Fibroblast of lung (primary cell): ENCODE measurements around the gene NINJ2. TPM values are rescaled to one million over a fixed set of nuclear protein-coding genes. Genes with fewer than 3 reads are reported as not detected.
"Not testable (repeated sequence)": the region's sequence is repeated elsewhere in the genome, so short reads cannot be mapped to it uniquely, and the experiment has no call there.

Experiments used
- DNase-seq, 2 donors: peaks; one replicate each; pipeline versions ENCODE4 v3.0.0 to v3.0.0-alpha.2; 2010; ENCODE audit warnings: low read depth in 2 of 2
- H2AFZ ChIP-seq: 2 replicates; pipeline ENCODE4 v1.5.1; 2012; ENCODE audit warnings: low read length, control low read depth, inconsistent platforms
- H3K27ac ChIP-seq: 2 replicates; pipeline ENCODE4 v1.5.1; 2011; ENCODE audit warnings: low read length, control low read depth; ENCODE audit not compliant: insufficient read depth
- H3K27me3 ChIP-seq: 2 replicates; pipeline ENCODE4 v1.5.1; 2011; ENCODE audit warnings: mild to moderate bottlenecking, low read length; ENCODE audit not compliant: control insufficient read depth, insufficient read depth
- H3K36me3 ChIP-seq: 2 replicates; pipeline ENCODE4 v1.5.1; 2011; ENCODE audit warnings: low read length; ENCODE audit not compliant: control insufficient read depth, insufficient read depth
- H3K4me1 ChIP-seq: 2 replicates; pipeline ENCODE4 v1.5.1; 2011; ENCODE audit warnings: low read length; ENCODE audit not compliant: control insufficient read depth, insufficient read depth; ENCODE audit errors: extremely low read depth
- H3K4me2 ChIP-seq: 2 replicates; pipeline ENCODE4 v1.5.1; 2011; ENCODE audit warnings: low read length, control low read depth; ENCODE audit not compliant: insufficient read depth; ENCODE audit errors: extremely low read depth
- H3K4me3 ChIP-seq, 4 experiments: fragments of 200-600 bp in 1 of 4; sonication (generic) in 1 of 4; replicated peaks in 1 of 4; 2 replicates each; pipeline ENCODE4 v1.5.1; 2011 to 2016; ENCODE audit warnings: low read length in 4 of 4, low read depth in 3 of 4, mild to moderate bottlenecking in 3 of 4, control low read depth in 2 of 4, inconsistent platforms in 1 of 4, mixed read lengths in 1 of 4; ENCODE audit not compliant: insufficient read depth in 1 of 4; ENCODE audit errors: control extremely low read depth in 1 of 4
- H3K79me2 ChIP-seq: 2 replicates; pipeline ENCODE4 v1.5.1; 2012; ENCODE audit warnings: mild to moderate bottlenecking, low read length, inconsistent platforms; ENCODE audit not compliant: control insufficient read depth, insufficient read depth
- H3K9ac ChIP-seq: 2 replicates; pipeline ENCODE4 v1.5.1; 2011; ENCODE audit warnings: mild to moderate bottlenecking, low read length, control low read depth; ENCODE audit not compliant: insufficient read depth
- H3K9me3 ChIP-seq: 2 replicates; pipeline ENCODE4 v1.5.1; 2012; ENCODE audit warnings: low read depth, low read length; ENCODE audit not compliant: control insufficient read depth, insufficient read depth
- H4K20me1 ChIP-seq: 2 replicates; pipeline ENCODE4 v1.5.1; 2011; ENCODE audit warnings: low read length; ENCODE audit not compliant: control insufficient read depth, insufficient read depth; ENCODE audit errors: extremely low read depth
- EZH2 ChIP-seq: IDR thresholded peaks from 2 replicates; pipeline ENCODE4 v1.5.1; 2012; ENCODE audit warnings: low read length, control low read depth, mild to moderate bottlenecking; ENCODE audit errors: missing control alignments
- polyA minus RNA-seq: library from RNA; depleted of rRNA, polyadenylated mRNA; stranded (reverse); fragments of >200 nt; gene quantifications from 2 replicates; pipeline ENCODE4 v1.2.3, GENCODE V29; 2011; ENCODE audit warnings: low replicate concordance
- polyA plus RNA-seq, 2 donors: library from polyadenylated mRNA; depleted of rRNA in 1 of 2; stranded (reverse) in 1 of 2; unstranded in 1 of 2; fragments of >200 nt; gene quantifications; 2 replicates each; pipeline ENCODE4 v1.2.1, GENCODE V29; 2011 to 2012; ENCODE audit warnings: missing spikeins in 1 of 2
- total RNA-seq: library from RNA; depleted of rRNA; stranded (reverse); fragments of >200 nt; gene quantifications from 2 replicates; pipeline ENCODE4 v1.2.1, GENCODE V29; 2014
- TF ChIP-seq, protein P1 (sequence below), 2 donors: IDR thresholded peaks in 1 of 2; conservative IDR thresholded peaks in 1 of 2; 1 replicate in 1 of 2; 2 replicates in 1 of 2; pipeline ENCODE4 v1.5.1; 2011 to 2012; ENCODE audit warnings: low read length in 2 of 2, control low read depth in 1 of 2, inconsistent platforms in 1 of 2, low read depth in 1 of 2, mild to moderate bottlenecking in 1 of 2

Gene NINJ2, protein sequence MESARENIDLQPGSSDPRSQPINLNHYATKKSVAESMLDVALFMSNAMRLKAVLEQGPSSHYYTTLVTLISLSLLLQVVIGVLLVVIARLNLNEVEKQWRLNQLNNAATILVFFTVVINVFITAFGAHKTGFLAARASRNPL
- total RNA-seq (0.66 and 1.3 TPM in 2 replicates), polyA plus RNA-seq (0.35 and 1.8 TPM in 2 replicates), polyA minus RNA-seq (1.3 and 7.8 TPM in 2 replicates)
- polyA plus RNA-seq (2012): 0.45 and 1.7 TPM in 2 replicates

DNA sequence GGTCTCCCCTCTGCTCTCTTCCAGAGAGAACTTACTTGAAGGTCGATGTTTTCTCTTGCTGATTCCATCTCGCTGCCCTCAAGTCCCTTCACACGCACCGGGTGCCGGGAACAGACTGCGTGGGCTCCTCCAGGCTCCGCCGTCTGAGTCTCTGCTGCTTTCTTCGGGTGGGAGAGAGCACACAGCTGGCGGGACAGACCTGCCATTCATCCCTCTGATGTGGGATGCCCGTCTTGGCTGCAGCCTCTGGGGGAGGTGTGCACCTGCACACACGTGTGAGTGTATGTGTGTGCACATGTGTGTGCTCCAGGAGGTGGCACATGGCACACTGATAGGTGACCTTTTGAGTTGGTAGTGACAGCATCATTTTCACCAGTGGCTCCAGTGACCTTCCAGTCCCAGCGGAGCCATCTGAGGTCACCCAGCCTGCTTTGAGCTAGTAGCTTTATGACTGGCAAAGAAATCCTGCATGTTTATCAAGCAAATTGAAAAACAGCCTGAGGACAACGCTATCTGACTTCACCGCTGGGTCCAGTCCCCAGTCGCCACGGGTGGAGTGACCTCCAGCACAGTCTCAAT is at the start of gene NINJ2:
TSS of gene NINJ2 (minus strand) at position 153 of the 579 bp plus-strand sequence. CDS start at position 68, 85 bp downstream.
- H3K9me3 ChIP-seq: no peaks in the 10 kb centered on the region
- H3K4me1 ChIP-seq: no peaks in the 10 kb centered on the region
- peak within 1 kb of the TSS; percentile 11 for H3K4me2 ChIP-seq
- TF ChIP-seq EZH2: no peak
- TF ChIP-seq, protein P1, sequence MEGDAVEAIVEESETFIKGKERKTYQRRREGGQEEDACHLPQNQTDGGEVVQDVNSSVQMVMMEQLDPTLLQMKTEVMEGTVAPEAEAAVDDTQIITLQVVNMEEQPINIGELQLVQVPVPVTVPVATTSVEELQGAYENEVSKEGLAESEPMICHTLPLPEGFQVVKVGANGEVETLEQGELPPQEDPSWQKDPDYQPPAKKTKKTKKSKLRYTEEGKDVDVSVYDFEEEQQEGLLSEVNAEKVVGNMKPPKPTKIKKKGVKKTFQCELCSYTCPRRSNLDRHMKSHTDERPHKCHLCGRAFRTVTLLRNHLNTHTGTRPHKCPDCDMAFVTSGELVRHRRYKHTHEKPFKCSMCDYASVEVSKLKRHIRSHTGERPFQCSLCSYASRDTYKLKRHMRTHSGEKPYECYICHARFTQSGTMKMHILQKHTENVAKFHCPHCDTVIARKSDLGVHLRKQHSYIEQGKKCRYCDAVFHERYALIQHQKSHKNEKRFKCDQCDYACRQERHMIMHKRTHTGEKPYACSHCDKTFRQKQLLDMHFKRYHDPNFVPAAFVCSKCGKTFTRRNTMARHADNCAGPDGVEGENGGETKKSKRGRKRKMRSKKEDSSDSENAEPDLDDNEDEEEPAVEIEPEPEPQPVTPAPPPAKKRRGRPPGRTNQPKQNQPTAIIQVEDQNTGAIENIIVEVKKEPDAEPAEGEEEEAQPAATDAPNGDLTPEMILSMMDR (conservative IDR thresholded peaks at IDR 0.05 in 1 of 2, IDR thresholded peaks at IDR 0.05 in 1 of 2; ENCODE audit: low read depth in 1 of 2, low read length in 2 of 2): no peak
- peaks cover 16% of the 10 kb centered on the region for H3K27me3 ChIP-seq
- no peaks in the 10 kb centered on the region for H3K36me3 ChIP-seq
- no peaks in the 10 kb centered on the region for H4K20me1 ChIP-seq
- H3K9ac ChIP-seq: no peak within 1 kb of the TSS
- DNase-seq: no peak
- H3K27ac ChIP-seq: no peak within 1 kb of the TSS
- no peaks in the 10 kb centered on the region for H3K79me2 ChIP-seq
- peak within 1 kb of the TSS; percentile 14 for H2AFZ ChIP-seq
- H3K4me3 ChIP-seq: peak within 1 kb of the TSS in 2 of 4 experiments; percentile 7 to 29

DNA sequence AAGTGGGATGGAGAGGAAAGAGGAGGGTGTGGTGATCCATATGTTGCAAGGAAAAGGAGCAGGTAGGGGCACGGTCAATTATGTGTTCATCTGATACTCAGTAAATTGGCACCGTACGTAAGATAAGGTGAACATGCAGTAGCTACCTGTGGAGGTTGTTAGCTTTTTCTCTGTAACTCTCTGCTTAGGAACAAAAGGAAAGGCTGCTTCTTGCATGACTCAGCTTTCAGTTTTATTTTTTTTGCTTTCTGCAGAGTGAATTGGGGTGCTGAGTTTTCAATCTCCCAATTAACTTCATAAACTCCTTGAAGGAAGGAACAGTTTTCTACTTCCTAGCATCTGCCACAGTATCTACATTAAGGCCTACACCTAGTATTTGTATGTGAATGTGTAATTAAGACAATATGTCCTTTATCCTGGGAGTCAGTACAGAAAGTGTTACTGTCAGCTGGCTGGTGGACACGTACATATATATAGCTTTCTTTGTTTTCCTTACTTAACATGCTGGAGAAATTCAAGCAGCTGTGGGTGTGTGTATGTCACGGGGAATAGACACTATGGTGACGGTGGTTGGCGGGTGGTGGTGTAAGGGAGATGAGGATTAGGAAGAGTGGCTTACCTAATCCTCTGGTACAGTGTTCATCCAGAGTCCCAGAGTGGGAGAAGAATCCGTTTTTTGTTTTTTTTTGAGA is 49.1 kb upstream of the NINJ2 start:
- Histone ChIP-seq H3K9me3 (no peaks in the 10 kb centered on the region), H3K4me2 (no peak overlapping the region), H3K4me3 (no peak overlapping the region), H3K79me2 (no peaks in the 10 kb centered on the region), H4K20me1 (no peaks in the 10 kb centered on the region), H3K36me3 (no peaks in the 10 kb centered on the region), H2AFZ (no peak overlapping the region), H3K27ac (no peak overlapping the region), H3K9ac (no peak overlapping the region), H3K27me3 (no peaks in the 10 kb centered on the region), H3K4me1 (no peaks in the 10 kb centered on the region)
- DNase-seq: peak; percentile 15 to 40
- TF ChIP-seq EZH2: no peak
- TF ChIP-seq, protein P1 (conservative IDR thresholded peaks at IDR 0.05 in 1 of 2, IDR thresholded peaks at IDR 0.05 in 1 of 2; ENCODE audit: low read depth in 1 of 2, low read length in 2 of 2): no peak

DNA sequence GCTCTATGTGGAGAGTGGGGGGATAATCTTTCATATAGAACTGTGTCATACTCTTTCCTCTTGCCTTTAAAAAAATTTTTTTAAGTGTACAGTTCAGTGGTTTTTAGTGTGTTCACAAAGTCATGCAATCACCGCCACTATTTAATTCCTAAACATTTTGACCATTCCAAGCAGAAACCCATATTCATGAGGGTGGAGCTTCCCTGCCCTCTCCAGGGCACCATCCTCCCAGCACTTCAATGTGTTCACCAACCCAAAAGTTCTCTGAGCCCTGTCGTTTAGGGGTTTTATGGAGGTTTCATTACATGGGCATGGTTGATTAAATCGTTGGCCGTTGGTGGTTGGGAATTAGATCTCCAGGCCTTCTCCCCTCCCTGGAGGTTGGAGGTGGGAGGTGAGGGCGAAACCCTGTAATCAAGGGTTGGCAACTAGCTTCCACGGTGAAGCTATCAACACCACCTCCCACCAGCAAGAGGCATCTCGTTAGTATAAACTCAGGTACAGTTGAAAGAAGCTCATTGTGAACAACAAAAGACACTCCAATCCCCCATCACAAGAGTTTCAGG is 46.3 kb upstream of the NINJ2 start:
- TF ChIP-seq, protein P1 (conservative IDR thresholded peaks at IDR 0.05 in 1 of 2, IDR thresholded peaks at IDR 0.05 in 1 of 2; ENCODE audit: low read depth in 1 of 2, low read length in 2 of 2): no peak
- TF ChIP-seq EZH2: no peak
- Histone ChIP-seq H3K4me3 (no peak overlapping the region), H3K36me3 (no peaks in the 10 kb centered on the region), H4K20me1 (no peaks in the 10 kb centered on the region), H3K4me1 (no peaks in the 10 kb centered on the region), H3K9ac (no peak overlapping the region), H3K27ac (no peak overlapping the region), H3K79me2 (no peaks in the 10 kb centered on the region), H3K4me2 (no peak overlapping the region), H2AFZ (no peak overlapping the region), H3K9me3 (no peaks in the 10 kb centered on the region), H3K27me3 (no peaks in the 10 kb centered on the region)
- DNase-seq: no peak

DNA sequence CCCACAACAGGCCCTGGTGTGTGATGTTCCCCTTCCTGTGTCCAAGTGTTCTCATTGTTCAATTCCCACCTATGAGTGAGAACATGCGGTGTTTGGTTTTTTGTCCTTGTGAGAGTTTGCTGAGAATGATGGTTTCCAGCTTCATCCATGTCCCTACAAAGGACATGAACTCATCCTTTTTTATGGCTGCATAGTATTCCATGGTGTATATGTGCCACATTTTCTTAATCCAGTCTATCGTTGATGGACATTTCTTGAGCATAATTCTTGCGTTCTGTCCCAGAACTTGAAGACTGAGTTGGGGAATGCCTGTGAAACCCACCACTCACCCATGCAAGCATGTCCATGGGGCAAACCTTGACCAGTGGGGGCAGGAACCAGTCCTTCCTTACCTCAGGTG is 44.8 kb upstream of the NINJ2 start:
- H3K27ac ChIP-seq, H3K36me3 ChIP-seq, H3K4me2 ChIP-seq, H3K9ac ChIP-seq, H3K79me2 ChIP-seq, H3K4me3 ChIP-seq, H3K27me3 ChIP-seq, DNase-seq, H4K20me1 ChIP-seq, H3K9me3 ChIP-seq, H3K4me1 ChIP-seq, H2AFZ ChIP-seq: not testable (repeated sequence)
